Stimulated activated CD8-positive, alpha-beta memory T cell treated with anti-CD3 and anti-CD28 coated beads, Interleukin-4, amount 100 ng/mL, for 48 hours (primary cell): ENCODE results near the gene GYG2.
A peak's percentile ranks its signal among the peaks of the same experiment; 100 is the strongest.
"Not testable (repeated sequence)": the region's sequence is repeated elsewhere in the genome, so short reads cannot be mapped to it uniquely, and the experiment has no call there.

Experiments
- DNase-seq: peaks from one replicate; pipeline ENCODE4 v3.0.0-alpha.2; 2020

GYG2 gene

DNA sequence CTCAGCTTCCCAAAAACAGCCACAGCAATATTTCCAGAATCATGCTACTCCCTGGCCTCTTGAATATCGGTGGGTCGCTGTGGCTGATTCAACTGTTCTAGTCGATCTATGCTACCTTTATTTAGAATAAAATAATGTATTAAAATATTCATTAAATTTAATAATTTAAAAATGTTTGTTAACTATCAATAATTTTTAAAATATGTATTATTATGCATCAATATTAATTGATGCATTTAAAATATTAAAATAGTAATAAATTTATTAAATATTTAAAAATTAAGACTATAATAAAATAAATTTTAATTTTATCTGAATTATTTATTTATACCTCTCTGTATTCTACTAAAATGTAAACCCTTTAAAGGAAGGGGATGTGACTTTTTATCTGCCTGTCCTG is 81.4 kb downstream of the GYG2 start:
- no peak for DNase-seq

DNA sequence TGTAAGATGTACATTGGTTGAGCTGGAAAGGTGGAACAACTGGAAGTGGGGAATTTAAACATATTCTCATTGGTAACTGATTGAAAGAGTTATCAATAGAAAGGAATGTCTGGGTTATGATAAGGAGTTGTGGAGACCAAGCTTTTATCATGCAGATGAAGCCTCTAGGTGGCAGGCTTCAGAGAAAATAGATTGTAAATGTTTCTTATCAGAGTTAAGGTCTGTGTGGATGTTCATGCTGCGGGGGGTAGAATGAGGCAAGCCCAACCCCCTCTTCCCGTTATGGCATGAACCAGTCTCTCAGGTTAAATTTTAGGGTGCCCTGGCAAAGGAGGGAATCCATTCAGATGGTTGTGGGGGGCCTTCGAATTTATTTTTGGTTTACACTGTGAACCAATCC is 84.4 kb downstream of the GYG2 start:
- no peak for DNase-seq

GRCh38 chrX:2917767-2918166 is 89.0 kb downstream of the GYG2 start:
- DNase-seq, result no peak

DNA sequence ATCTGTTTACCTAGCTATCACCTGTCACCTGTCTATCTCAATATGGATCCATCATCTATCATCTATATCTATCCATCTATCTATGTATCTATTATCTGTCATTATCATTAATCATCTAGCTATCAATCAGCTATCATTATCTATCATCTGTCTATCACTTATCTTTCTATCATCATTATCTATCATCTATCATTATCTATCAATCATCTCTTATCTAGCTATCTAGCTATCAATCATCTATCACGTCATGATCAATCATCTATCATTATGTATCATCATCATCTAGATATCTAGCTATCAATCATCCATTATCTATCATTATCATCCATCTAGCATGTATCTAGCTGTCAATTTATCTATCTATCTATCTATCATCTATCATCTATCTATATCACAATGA is 92.5 kb downstream of the GYG2 start:
- DNase-seq, result no peak

DNA sequence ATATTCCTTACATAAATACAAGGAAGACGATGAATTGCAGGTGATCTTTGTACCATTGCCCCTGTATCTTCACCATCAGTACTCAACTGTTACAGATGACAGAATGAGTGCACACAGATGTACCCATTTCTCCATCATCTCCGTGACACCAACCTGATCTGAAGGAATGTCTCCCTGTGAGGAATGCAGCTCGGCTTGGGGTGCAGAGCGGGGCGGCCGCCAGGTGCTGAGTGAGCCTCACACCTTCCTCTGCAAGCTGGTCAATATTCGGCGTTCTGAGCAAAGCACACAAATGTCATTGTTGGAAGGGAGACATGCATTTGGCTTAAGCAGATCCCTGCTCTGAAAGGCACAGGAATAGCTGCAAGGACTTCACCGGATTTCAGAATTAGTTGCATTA is 93.0 kb downstream of the GYG2 start:
- no peak for DNase-seq

DNA sequence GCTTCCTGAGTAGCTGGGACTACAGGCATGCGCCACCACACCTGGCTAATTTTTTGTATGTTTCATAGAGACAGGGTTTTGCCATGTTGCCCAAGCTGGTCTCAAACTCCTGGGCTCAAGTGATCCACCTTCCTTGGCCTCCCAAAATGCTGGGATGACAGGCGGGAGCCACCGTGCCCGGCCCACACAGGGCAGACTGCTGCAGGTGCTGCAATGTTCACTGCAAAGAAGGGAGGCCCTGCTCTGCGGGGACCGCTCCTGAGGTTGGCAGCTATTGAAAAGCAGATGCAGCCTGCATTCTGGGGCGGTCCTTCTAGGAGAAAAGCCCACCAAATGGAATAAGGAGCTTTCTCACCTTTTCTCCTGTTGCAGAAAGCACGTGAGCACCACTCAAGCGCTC is 95.4 kb downstream of the GYG2 start:
- no peak for DNase-seq

GRCh38 chrX:2926255-2926654 is 97.5 kb downstream of the GYG2 start:
- not testable (repeated sequence) for DNase-seq

- DNase-seq, result no peak
Measured at GRCh38 chrX:2926664-2927275, 98.0 kb downstream of the GYG2 start.

DNA sequence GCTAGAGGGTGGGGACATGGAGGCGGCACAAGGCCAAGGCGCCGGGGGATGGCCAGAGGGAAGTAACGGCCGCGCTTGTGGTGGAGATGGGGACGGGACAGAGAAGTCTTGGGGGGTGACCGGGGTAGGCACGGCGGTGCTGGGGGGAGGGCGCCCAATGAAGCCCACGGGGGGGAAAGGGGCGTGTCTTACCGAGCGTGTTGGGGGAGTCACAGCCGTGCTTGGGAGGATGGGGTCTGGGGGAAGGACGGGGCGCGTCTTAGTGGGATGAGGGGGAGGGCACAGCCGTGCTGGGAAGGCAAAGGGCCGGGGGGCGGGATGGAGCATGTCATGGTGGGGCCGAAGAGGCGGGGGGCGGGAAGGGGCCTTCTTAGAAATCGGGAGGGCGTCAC is 99.5 kb downstream of the GYG2 start:
- DNase-seq, result peak; percentile 23

- peak; percentile 68 for DNase-seq
Measured at GRCh38 chrX:2928583-2929434, 100.1 kb downstream of the GYG2 start, which contains the start of gene ARSD. Gene ARSD (minus strand): TSS chrX:2929339. CDS start chrX:2929275, 64 bp downstream.

DNA sequence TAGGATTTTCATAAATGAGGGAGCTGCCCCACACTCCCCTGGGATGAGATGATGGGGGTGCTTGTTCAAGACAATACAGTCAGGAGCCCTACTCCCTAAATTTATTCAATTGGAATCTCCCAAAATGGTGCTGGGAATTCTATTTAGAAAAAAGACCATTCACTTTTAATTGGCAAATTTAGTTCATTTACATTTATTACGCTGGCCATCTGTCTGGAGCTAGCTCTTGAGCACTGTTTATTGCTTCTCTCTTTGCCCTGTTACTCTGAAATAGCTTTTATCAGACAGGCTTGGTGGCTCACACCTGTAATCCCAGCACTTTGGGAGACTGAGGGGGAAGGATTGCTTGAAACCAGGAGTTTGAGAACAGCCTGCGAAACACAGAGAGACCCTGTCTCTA is 102.4 kb downstream of the GYG2 start:
- DNase-seq, result no peak

DNA sequence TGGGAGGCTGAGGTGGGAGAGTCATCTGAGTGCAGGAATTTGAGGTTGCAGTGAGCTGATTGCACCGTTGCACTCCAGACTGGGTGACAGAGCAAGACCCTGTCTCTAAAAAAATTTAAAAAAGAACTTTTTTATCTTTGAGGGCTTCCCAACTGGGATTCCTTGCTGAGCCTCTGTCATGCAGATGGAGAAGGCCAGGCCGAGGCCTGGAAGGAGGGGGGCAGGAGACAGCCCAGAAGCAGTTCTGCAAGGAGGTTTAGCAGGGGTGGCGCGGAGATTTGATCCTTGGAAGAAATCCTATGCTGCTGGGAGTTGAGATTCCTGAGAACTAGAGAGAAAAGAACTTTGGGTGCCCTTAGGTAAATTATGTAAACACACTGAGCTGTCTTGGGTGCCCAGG is 102.9 kb downstream of the GYG2 start:
- DNase-seq, result no peak
